HuH-7.5 (cell line): ENCODE results near the gene PLK5.
"Not testable (repeated sequence)": the region's sequence is repeated elsewhere in the genome, so short reads cannot be mapped to it uniquely, and the experiment has no call there.

ENCODE experiments used
- DNase-seq: peaks from one replicate; pipeline ENCODE4 v3.0.0; 2011; ENCODE audit warnings: low spot score

PLK5 gene

GRCh38 chr19:1491114-1491848 lies 32.6 kb upstream of the PLK5 start, which contains the start of gene REEP6:
Gene REEP6 (plus strand): TSS chr19:1491181. CDS start chr19:1491270, 89 bp downstream.
- DNase-seq, result no peak

GRCh38 chr19:1491849-1492170 lies 32.1 kb upstream of the PLK5 start:
- DNase-seq, result no peak

- no peak for DNase-seq
Observed at GRCh38 chr19:1492474-1493006, 31.3 kb upstream of the PLK5 start.

GRCh38 chr19:1494115-1494815 lies 29.6 kb upstream of the PLK5 start:
- no peak for DNase-seq

- no peak for DNase-seq
Observed at GRCh38 chr19:1495051-1495798, 28.7 kb upstream of the PLK5 start.

- no peak for DNase-seq
Observed at GRCh38 chr19:1495799-1496713, 27.8 kb upstream of the PLK5 start.

- DNase-seq, result no peak
Observed at GRCh38 chr19:1496714-1497577, 26.9 kb upstream of the PLK5 start.

- DNase-seq, result no peak
Observed at GRCh38 chr19:1497578-1498235, 26.2 kb upstream of the PLK5 start.

GRCh38 chr19:1499231-1499630 lies 24.6 kb upstream of the PLK5 start:
- not testable (repeated sequence) for DNase-seq

GRCh38 chr19:1501200-1501595 lies 22.7 kb upstream of the PLK5 start:
- DNase-seq, result no peak

GRCh38 chr19:1502433-1503088 lies 21.3 kb upstream of the PLK5 start:
- DNase-seq, result no peak

GRCh38 chr19:1503089-1503924 lies 20.6 kb upstream of the PLK5 start:
- peak; percentile 73 for DNase-seq

- DNase-seq, result no peak
Observed at GRCh38 chr19:1503925-1504773, 19.7 kb upstream of the PLK5 start.

GRCh38 chr19:1505012-1505411 lies 18.9 kb upstream of the PLK5 start:
- DNase-seq, result no peak

- no peak for DNase-seq
Observed at GRCh38 chr19:1505991-1506881, 17.6 kb upstream of the PLK5 start.

- DNase-seq, result no peak
Observed at GRCh38 chr19:1507192-1507660, 16.7 kb upstream of the PLK5 start.
